NCI-H1417 (cell line): Measurements from ENCODE around the gene C16orf86.

Source experiments
- DNase-seq, 3 experiments: peaks; one replicate each; lab custom pipeline; 2025; lab: John Stamatoyannopoulos, UW

C16orf86 gene

GRCh38 chr16:67653789-67654402 lies 12.7 kb upstream of the C16orf86 start:
- DNase-seq, result no peak

DNA sequence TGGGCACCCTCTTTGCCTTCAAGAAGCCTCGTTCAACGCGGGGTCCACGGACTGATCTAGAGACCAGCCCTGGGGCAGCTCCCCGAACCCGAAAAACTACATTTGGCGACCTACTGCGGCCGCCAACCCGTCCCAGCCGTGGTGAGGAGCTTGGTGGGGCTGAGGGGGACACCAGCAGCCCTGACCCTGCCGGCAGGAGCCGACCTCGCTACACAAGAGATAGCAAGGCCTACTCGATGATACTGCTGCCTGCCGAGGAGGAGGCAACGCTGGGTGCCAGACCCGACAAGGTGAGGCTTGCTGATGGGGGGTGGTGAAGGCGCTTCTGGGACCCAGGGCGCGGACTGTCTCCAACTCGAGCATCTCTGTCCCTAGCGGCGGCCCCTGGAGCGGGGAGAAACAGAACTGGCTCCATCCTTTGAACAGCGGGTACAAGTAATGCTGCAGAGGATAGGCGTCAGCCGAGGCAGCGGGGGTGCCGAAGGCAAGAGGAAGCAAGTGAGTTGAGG lies 12.2 kb upstream of the C16orf86 start:
- DNase-seq, result no peak

DNA sequence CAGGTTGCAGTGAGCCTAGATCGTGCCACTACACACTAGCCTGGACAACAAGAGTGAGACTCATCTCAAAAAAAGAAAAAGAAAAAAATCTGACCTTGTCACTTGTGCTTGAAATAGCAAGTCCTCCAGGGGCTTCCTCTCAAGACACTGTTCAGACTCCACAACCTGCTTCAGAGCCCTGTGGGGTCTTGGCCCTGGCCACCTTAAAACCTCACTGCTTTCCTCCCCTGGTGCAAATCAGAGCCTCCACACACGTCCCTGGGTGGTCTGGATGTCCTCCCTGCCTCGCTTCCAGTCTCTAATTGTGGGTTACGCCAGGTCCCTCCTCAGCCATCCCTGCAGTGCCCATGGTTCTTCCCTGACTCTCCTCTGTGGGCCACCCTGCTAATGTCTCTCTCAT lies 11.3 kb upstream of the C16orf86 start:
- no peak for DNase-seq

GRCh38 chr16:67656344-67657016 lies 10.1 kb upstream of the C16orf86 start:
- DNase-seq, result no peak

DNA sequence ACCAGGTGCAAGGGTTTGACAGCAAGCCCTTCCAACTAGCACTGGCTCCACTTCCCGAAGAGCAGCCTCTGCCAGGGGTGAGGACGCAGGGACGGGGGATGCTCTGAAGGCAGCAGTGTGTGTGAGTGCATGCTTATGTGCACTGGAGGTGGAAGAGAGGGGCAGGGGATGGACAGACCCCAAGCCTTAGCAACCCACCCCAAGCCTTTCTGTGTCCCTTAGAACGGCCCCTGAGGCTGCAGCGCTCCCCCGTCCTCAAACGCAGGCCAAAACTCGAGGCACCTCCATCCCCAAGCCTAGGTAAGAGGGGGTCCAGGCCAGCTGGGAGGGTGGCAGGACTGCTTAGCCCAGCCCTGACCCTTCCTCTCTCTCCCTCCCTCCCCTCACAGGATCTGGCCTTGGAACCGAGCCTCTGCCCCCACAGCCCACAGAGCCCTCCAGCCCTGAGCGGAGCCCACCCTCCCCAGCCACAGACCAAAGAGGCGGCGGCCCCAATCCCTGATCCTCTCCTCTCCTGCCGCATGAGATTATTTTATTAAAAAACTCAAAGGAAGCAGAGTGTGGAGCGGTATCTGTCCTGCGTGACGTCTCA lies 9.5 kb upstream of the C16orf86 start:
- DNase-seq, result no peak

- DNase-seq, result no peak
Observed at GRCh38 chr16:67657751-67658518, 8.7 kb upstream of the C16orf86 start.

DNA sequence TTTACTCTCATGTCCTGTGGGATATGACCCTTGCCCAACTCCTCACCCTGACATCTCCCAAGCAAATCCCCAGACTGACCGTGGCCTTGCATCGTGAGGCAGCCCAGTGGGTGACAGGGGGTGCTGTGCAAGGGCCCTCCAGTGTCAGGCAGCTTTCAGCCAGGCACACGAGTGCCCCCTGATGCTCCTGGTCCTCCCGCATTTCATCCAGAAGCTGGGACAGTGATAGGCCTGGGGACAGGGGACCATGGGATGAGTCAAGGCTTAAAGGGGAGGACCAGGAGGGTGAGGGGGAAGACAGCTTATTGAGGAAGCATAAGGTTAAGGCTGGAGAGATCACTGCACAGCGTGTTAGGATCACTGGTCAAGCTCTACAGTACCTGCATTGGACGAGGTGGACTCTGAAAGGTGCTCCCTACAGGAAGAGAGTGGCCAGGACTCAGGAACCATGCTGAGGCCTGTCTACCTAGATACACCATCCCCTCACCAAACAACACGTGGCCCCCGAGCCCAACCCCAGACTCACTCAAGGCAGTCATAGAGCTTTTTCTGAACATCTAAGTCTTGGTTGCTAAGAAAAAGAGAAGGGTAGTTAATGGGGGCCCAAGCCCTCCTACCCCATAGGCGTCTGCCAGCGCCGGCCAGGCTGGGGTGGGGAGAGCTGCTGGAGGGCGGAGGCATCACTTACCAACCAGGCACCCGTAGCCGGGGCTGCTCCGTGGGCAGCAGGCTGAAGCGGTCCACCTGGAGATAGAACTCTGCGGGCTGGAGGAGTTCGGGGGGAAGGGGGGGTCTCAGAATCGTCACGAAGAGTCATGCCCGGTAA lies 7.6 kb upstream of the C16orf86 start:
- no peak for DNase-seq

- DNase-seq, result peak; percentile 87 to 94 (median 89)
Observed at GRCh38 chr16:67659675-67660563, 6.7 kb upstream of the C16orf86 start, which contains the start of gene ACD. ACD (minus strand) TSS chr16:67660260; CDS start chr16:67660220, 40 bp downstream.

DNA sequence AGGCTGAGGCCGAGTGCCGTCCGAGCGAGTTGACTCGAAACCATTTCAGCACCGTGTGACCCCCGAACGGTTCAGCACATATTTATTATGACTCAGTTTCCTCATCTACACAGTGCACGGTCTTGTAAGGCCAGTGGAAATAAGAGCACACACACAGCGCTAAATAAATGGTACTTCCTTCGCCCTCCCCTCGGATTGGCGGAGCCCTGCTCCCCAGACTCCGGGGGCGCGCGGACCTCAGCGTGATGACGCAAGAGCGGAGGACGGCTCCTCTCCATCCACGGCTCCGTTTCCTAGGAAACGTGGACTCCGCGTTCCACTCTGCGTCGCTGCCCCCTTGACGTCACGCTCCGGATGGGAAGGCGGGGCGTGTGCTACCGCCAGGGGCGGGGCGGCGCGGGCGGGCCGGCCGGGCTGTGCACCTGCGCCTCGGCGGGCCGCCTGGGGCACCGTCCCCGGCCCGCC lies 6.0 kb upstream of the C16orf86 start, which contains the start of gene PARD6A:
PARD6A (plus strand) TSS at position 397 of the 465 bp plus-strand sequence. CDS start 79 bp downstream, outside the sequence.
- DNase-seq, result peak; percentile 88 to 97 (median 96)

DNA sequence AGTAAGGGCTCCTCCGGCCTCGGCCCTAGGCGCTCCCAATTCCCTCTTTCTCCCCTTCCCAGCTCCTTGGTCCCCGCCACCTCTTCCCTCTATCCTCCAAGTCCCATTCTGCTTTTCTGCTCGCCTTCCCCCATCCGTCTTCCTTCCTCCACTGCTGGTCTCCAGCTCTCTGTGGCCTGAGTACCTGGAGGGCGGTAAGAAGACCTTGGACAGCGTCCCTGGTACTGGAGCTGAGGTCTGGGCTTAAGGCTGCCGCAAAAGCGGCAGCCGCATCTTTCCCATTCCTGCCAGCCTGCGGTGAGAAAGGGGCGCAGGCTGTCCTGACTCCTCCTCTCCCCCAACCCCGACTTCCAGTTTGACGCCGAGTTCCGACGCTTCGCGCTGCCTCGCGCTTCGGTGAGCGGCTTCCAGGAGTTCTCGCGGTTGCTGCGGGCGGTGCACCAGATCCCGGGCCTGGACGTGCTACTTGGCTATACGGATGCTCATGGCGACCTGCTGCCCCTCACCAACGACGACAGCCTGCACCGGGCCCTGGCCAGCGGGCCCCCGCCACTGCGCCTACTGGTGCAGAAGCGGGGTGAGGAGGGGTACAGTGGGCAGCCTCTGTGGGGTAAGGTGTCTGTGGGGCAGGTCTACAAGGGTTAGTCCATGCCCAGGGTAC lies 5.4 kb upstream of the C16orf86 start:
- DNase-seq, result peak in 2 of 3 experiments; percentile 77 to 81

- no peak for DNase-seq
Observed at GRCh38 chr16:67661886-67662652, 4.5 kb upstream of the C16orf86 start.

DNA sequence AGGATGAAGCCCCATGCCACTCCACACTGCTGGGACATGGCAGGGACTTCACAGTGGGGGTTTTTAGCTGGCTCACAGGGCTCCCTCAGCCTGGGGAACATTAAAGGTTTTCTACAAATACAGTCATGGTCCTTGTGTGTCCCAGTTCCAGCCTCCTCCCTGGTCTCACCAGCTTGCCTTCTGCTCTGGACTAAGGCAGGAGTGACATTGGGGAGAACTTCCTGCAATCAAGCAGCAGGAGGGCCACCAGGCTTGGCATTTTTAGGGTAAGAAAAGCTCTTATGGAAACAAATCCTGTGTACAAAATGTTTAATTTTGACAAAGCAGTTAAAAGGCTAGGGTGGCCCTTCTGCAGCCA lies 4.0 kb upstream of the C16orf86 start:
- DNase-seq, result no peak

- DNase-seq, result peak in 1 of 3 experiments; percentile 2
Observed at GRCh38 chr16:67663151-67663876, 3.3 kb upstream of the C16orf86 start.

- no peak for DNase-seq
Observed at GRCh38 chr16:67663877-67664222, 2.8 kb upstream of the C16orf86 start.

- DNase-seq, result no peak
Observed at GRCh38 chr16:67664258-67664657, 2.4 kb upstream of the C16orf86 start.

- no peak for DNase-seq
Observed at GRCh38 chr16:67664871-67665270, 1.7 kb upstream of the C16orf86 start.

GRCh38 chr16:67665598-67665997 lies 1.0 kb upstream of the C16orf86 start:
- no peak for DNase-seq

DNA sequence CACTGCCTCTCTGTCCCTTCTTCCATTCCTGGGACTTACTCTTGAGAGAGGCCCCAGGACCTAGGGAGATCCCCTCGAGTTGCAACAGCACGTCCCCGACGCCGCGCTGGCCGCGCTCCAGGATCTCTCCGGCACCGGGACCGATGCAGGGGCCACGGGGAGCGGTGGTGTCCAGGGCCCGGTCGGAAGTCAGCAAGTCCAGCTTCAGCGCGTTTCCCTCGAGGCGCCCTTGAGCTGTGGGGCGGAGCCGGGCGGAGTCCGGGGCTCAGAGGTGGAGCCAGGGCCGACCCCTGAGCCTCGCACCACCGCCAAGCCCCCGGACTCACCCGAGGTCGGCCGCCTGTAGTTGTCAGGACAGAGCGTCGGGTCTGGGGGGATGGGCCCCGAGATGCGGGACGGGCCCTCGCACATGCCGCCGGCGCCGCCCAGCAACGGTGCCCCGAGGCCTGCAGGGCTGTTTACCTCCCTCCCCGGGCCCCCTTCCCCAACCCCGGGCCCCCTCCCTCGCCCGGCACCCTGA lies 522 bp upstream of the C16orf86 start:
- peak in 2 of 3 experiments; percentile 61 to 78 for DNase-seq
